IMR-90 (cell line): Measurements from ENCODE around the gene MGAT5. TPM values are rescaled to one million over a fixed set of nuclear protein-coding genes. Genes with fewer than 3 reads are reported as not detected.

Experiments
- ATAC-seq: fragments of 200-7000 bp; cut with Tn5 transposase; 2 replicates; pipeline ENCODE4 v1.9.1; 2020; ENCODE audit warnings: low read depth, mild to moderate bottlenecking, moderate library complexity
- BruUV-seq: library from RNA; stranded (reverse); fragments of 400-500 nt; replicated peaks from 2 replicates; lab custom pipeline; 2021; lab: Mats Ljungman, UMichigan
- CTCF ChIA-PET: fragments of 300-600 bp; formaldehyde crosslinking; extraction: SDS; loops from one replicate; lab custom pipeline; 2021; ENCODE audit warnings: antibody characterized with exemption; lab: Yijun Ruan, JAX
- POLR2A ChIA-PET: fragments of 300-600 bp; sonication (Branson Sonifier 250); formaldehyde crosslinking; loops from one replicate; lab custom pipeline; 2022; ENCODE audit warnings: antibody characterized with exemption; ENCODE audit not compliant: unreplicated experiment; lab: Charles Lee
- DNase-seq: peaks from one replicate; pipeline ENCODE4 v3.0.0; 2013
- H2AFZ ChIP-seq: replicated peaks from 2 replicates; pipeline ENCODE3; 2013; ENCODE audit warnings: low read length, mild to moderate bottlenecking; ENCODE audit not compliant: poor library complexity
- H2AK5ac ChIP-seq: 2 replicates; pipeline ENCODE4 v1.6.1; 2013; ENCODE audit warnings: low read depth, low read length, inconsistent platforms
- H2AK9ac ChIP-seq: replicated peaks from 2 replicates; pipeline ENCODE3; 2013; ENCODE audit warnings: mild to moderate bottlenecking, low read depth, low read length, moderate library complexity; ENCODE audit not compliant: poor library complexity
- H2BK120ac ChIP-seq: 2 replicates; pipeline ENCODE4 v1.6.1; 2013; ENCODE audit warnings: low read depth, low read length, inconsistent platforms
- H2BK15ac ChIP-seq: 3 replicates; pipeline ENCODE4 v1.6.1; 2013; ENCODE audit warnings: low read depth, low read length, inconsistent platforms
- H2BK20ac ChIP-seq: 2 replicates; pipeline ENCODE4 v1.6.1; 2013; ENCODE audit warnings: low read depth, mild to moderate bottlenecking, inconsistent platforms, low read length, moderate library complexity
- H2BK5ac ChIP-seq: 2 replicates; pipeline ENCODE4 v1.6.1; 2013; ENCODE audit warnings: mild to moderate bottlenecking, low read depth, low read length, inconsistent platforms; ENCODE audit not compliant: poor library complexity, severe bottlenecking
- H3K14ac ChIP-seq: replicated peaks from 2 replicates; pipeline ENCODE4 v1.6.1; 2013; ENCODE audit warnings: low read depth, low read length, inconsistent platforms
- H3K18ac ChIP-seq: 2 replicates; pipeline ENCODE4 v1.6.1; 2013; ENCODE audit warnings: low read depth, low read length, control low read depth
- H3K23ac ChIP-seq: 2 replicates; pipeline ENCODE4 v1.6.1; 2013; ENCODE audit warnings: low read depth, low read length, inconsistent platforms
- H3K27ac ChIP-seq: 2 replicates; pipeline ENCODE4 v1.5.1; 2013; ENCODE audit warnings: mild to moderate bottlenecking, control low read depth, low read length; ENCODE audit not compliant: insufficient read depth
- H3K27me3 ChIP-seq: 2 replicates; pipeline ENCODE4 v1.6.1; 2013; ENCODE audit warnings: low read length; ENCODE audit not compliant: control insufficient read depth, insufficient read depth
- H3K36me3 ChIP-seq: 2 replicates; pipeline ENCODE4 v1.6.1; 2013; ENCODE audit warnings: low read length, mixed read lengths; ENCODE audit not compliant: control insufficient read depth, insufficient read depth
- H3K4ac ChIP-seq: 2 replicates; pipeline ENCODE4 v1.6.1; 2013; ENCODE audit warnings: low read depth, low read length, inconsistent platforms
- H3K4me1 ChIP-seq: 2 replicates; pipeline ENCODE4 v1.6.1; 2013; ENCODE audit warnings: low read length, mixed read lengths; ENCODE audit not compliant: control insufficient read depth, insufficient read depth
- H3K4me2 ChIP-seq: 2 replicates; pipeline ENCODE4 v1.6.1; 2013; ENCODE audit warnings: low read depth, mild to moderate bottlenecking, control low read depth, low read length, moderate library complexity
- H3K4me3 ChIP-seq: 2 replicates; pipeline ENCODE4 v1.5.1; 2013; ENCODE audit warnings: low read depth, mild to moderate bottlenecking, control low read depth, low read length, moderate library complexity; ENCODE audit not compliant: insufficient read depth
- H3K56ac ChIP-seq: 2 replicates; pipeline ENCODE4 v1.6.1; 2013; ENCODE audit warnings: low read length, inconsistent platforms; ENCODE audit not compliant: insufficient read depth; ENCODE audit errors: extremely low read depth
- H3K79me1 ChIP-seq, 2 experiments: 2 replicates each; pipeline ENCODE4 v1.6.1; 2013; ENCODE audit warnings: low read length in 2 of 2, inconsistent platforms in 1 of 2, low read depth in 1 of 2
- H3K9ac ChIP-seq: 2 replicates; pipeline ENCODE4 v1.6.1; 2013; ENCODE audit warnings: low read depth, low read length, control low read depth
- H3K9me1 ChIP-seq: 2 replicates; pipeline ENCODE4 v1.6.1; 2013; ENCODE audit warnings: low read length, inconsistent platforms; ENCODE audit not compliant: insufficient read depth
- H3K9me3 ChIP-seq: 2 replicates; pipeline ENCODE4 v1.6.1; 2013; ENCODE audit warnings: low read length; ENCODE audit not compliant: control insufficient read depth, insufficient read depth
- H4K20me1 ChIP-seq: 2 replicates; pipeline ENCODE4 v1.6.1; 2013; ENCODE audit warnings: low read length, inconsistent platforms; ENCODE audit not compliant: insufficient read depth
- H4K5ac ChIP-seq: 2 replicates; pipeline ENCODE4 v1.6.1; 2013; ENCODE audit warnings: mild to moderate bottlenecking, low read depth, low read length, control low read depth
- H4K8ac ChIP-seq, 2 experiments: 2 replicates each; pipeline ENCODE4 v1.6.1; 2013; ENCODE audit warnings: low read depth in 2 of 2, low read length in 2 of 2, control low read depth in 1 of 2, inconsistent platforms in 1 of 2
- H4K91ac ChIP-seq: 2 replicates; pipeline ENCODE4 v1.6.1; 2013; ENCODE audit warnings: low read depth, low read length, inconsistent platforms; ENCODE audit not compliant: insufficient read depth
- BHLHE40 ChIP-seq: fragments of 150-350 bp; IDR thresholded peaks from 2 replicates; pipeline ENCODE4 v1.6.1; 2016; ENCODE audit warnings: mild to moderate bottlenecking, low read depth, low read length
- CEBPB ChIP-seq: IDR thresholded peaks from 2 replicates; pipeline ENCODE4 v1.6.1; 2012; ENCODE audit warnings: low read depth, low read length, improper control_type of control experiment
- CHD1 ChIP-seq: IDR thresholded peaks from 2 replicates; pipeline ENCODE4 v1.6.1; 2012; ENCODE audit warnings: low read depth, low read length, improper control_type of control experiment
- CTCF ChIP-seq: conservative IDR thresholded peaks from 2 replicates; pipeline ENCODE4 v1.5.1; 2012; ENCODE audit warnings: mild to moderate bottlenecking, low read depth, low read length, improper control_type of control experiment
- FOS ChIP-seq: fragments of 150-350 bp; IDR thresholded peaks from 2 replicates; pipeline ENCODE4 v1.6.1; 2016; ENCODE audit warnings: low read depth, low read length
- MAFK ChIP-seq: IDR thresholded peaks from 2 replicates; pipeline ENCODE4 v1.6.1; 2012; ENCODE audit warnings: low read depth, low read length, improper control_type of control experiment
- MAZ ChIP-seq: IDR thresholded peaks from 2 replicates; pipeline ENCODE4 v1.6.1; 2012; ENCODE audit warnings: low read depth, mild to moderate bottlenecking, low read length, improper control_type of control experiment, moderate library complexity, borderline replicate concordance
- MXI1 ChIP-seq: IDR thresholded peaks from 2 replicates; pipeline ENCODE4 v1.6.1; 2012; ENCODE audit warnings: low read depth, mild to moderate bottlenecking, low read length, moderate library complexity, borderline replicate concordance
- NFE2L2 ChIP-seq: fragments of 150-350 bp; IDR thresholded peaks from 2 replicates; pipeline ENCODE4 v1.6.1; 2016; ENCODE audit warnings: low read depth, mild to moderate bottlenecking, low read length
- POLR2A ChIP-seq: IDR thresholded peaks from 2 replicates; pipeline ENCODE4 v1.6.1; 2012; ENCODE audit warnings: mild to moderate bottlenecking, low read depth, low read length
- RAD21 ChIP-seq: IDR thresholded peaks from 2 replicates; pipeline ENCODE4 v1.6.1; 2012; ENCODE audit warnings: low read length, improper control_type of control experiment
- RCOR1 ChIP-seq: IDR thresholded peaks from 2 replicates; pipeline ENCODE4 v1.6.1; 2012; ENCODE audit warnings: mild to moderate bottlenecking, low read length, improper control_type of control experiment; ENCODE audit not compliant: insufficient replicate concordance
- RFX5 ChIP-seq: IDR thresholded peaks from 2 replicates; pipeline ENCODE4 v1.8.0; 2012; ENCODE audit warnings: low read depth, mild to moderate bottlenecking, low read length, moderate library complexity
- SMC3 ChIP-seq: fragments of 150-350 bp; IDR thresholded peaks from 2 replicates; pipeline ENCODE4 v1.6.1; 2016; ENCODE audit warnings: low read depth, mild to moderate bottlenecking, antibody characterized with exemption, low read length, moderate library complexity
- USF2 ChIP-seq: fragments of 150-350 bp; IDR thresholded peaks from 2 replicates; pipeline ENCODE4 v1.6.1; 2017; ENCODE audit warnings: mild to moderate bottlenecking, antibody characterized with exemption, low read length, low read depth
- WGBS, 2 experiments: methylation state at CpG; one replicate each; pipeline versions ENCODE4 v1.1.5 to v1.1.7; 2013; ENCODE audit warnings: missing lambda C conversion rate in 2 of 2; ENCODE audit not compliant: insufficient read length in 1 of 2; ENCODE audit errors: extremely low coverage in 2 of 2; 5-methylcytosine and 5-hydroxymethylcytosine counted together
- dilution Hi-C: fragments of 300-500 bp; cut with HindIII; formaldehyde crosslinking; loops from one replicate; pipeline ENCODE4 v1.14.3; 2018; ENCODE audit warnings: low sequenced_read_pairs; ENCODE audit not compliant: unreplicated experiment
- in situ Hi-C: fragments of 300-500 bp; cut with MboI; formaldehyde crosslinking; loops from 3 replicates; pipeline ENCODE4 v1.14.3; 2019; ENCODE audit warnings: low sequenced_read_pairs, inconsistent platforms, mixed read lengths
- intact Hi-C: fragments of 100-400 bp; cut with micrococcal nuclease; formaldehyde crosslinking; loops from 2 replicates; pipeline ENCODE4 v1.10.0; 2022
- polyA plus RNA-seq, 3 experiments: library from polyadenylated mRNA; depleted of rRNA; stranded (reverse); fragments of >200 nt; gene quantifications; 2 replicates each; pipeline ENCODE4 v1.2.3, GENCODE V29; 2012; ENCODE audit warnings: low replicate concordance in 1 of 3
- total RNA-seq: library from RNA; depleted of rRNA; stranded (reverse); fragments of >200 nt; gene quantifications from 2 replicates; pipeline ENCODE4 v1.2.3, GENCODE V29; 2012
- TF ChIP-seq, protein P1 (sequence below): fragments of 150-350 bp; IDR thresholded peaks from 2 replicates; pipeline ENCODE4 v1.6.1; 2016; ENCODE audit warnings: low read depth, mild to moderate bottlenecking, low read length, moderate library complexity, borderline replicate concordance

Gene MGAT5
- total and polyA plus RNA-seq, 2 of the 4 experiments (the other 2 are of a cell fraction) = 22.9 to 59.9 TPM

GRCh38 chr2:134381141-134381540, 127.3 kb downstream of the MGAT5 start:
- no peak overlapping the region for H2BK20ac ChIP-seq
- no peak overlapping the region for H3K14ac ChIP-seq
- no peak overlapping the region for H4K5ac ChIP-seq
- no peak overlapping the region for H4K91ac ChIP-seq
- no peak overlapping the region for H3K18ac ChIP-seq
- H3K4me3 ChIP-seq = no peak overlapping the region
- POLR2A ChIA-PET = no interaction called here
- dilution Hi-C loops (no loop called here), in situ Hi-C loops (no loop called here), intact Hi-C loops (no loop called here)
- H3K4me1 ChIP-seq = peaks cover 12% of the 10 kb centered on the region
- no peak overlapping the region for H2BK120ac ChIP-seq
- no peak overlapping the region for H3K56ac ChIP-seq
- no peak overlapping the region for H2BK15ac ChIP-seq
- H4K20me1 ChIP-seq = no peaks in the 10 kb centered on the region; the same call in 1 of the 2 replicates
- H3K9ac ChIP-seq = no peak overlapping the region
- BruUV-seq = no TSS peak
- H2AK9ac ChIP-seq = no peak overlapping the region
- peaks cover 9 to 18% of the 10 kb centered on the region in 2 experiments; a peak in 3 of 4 replicates for H3K79me1 ChIP-seq
- no peak overlapping the region for H2AK5ac ChIP-seq
- TF ChIP-seq BHLHE40 (no peak), RFX5 (no peak), POLR2A (no peak), CEBPB (no peak), MXI1 (no peak), NFE2L2 (no peak), RAD21 (no peak), CHD1 (no peak), SMC3 (no peak), CTCF (no peak), USF2 (no peak), RCOR1 (no peak), FOS (no peak), MAFK (no peak), MAZ (no peak)
- TF ChIP-seq, protein P1, sequence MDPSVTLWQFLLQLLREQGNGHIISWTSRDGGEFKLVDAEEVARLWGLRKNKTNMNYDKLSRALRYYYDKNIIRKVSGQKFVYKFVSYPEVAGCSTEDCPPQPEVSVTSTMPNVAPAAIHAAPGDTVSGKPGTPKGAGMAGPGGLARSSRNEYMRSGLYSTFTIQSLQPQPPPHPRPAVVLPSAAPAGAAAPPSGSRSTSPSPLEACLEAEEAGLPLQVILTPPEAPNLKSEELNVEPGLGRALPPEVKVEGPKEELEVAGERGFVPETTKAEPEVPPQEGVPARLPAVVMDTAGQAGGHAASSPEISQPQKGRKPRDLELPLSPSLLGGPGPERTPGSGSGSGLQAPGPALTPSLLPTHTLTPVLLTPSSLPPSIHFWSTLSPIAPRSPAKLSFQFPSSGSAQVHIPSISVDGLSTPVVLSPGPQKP = no peak
- H3K23ac ChIP-seq = no peak overlapping the region
- CTCF ChIA-PET = interaction anchor here (1.0 to 1.3 kb wide), 2 partner anchors 30 to 70 kb away, joined by 3 to 7 read pairs; no protein-coding TSS in a partner anchor
- no peak overlapping the region for H2AFZ ChIP-seq
- H3K36me3 ChIP-seq = peaks cover 16% of the 10 kb centered on the region; the same call in 1 of the 2 replicates
- no peak for ATAC-seq
- H3K9me3 ChIP-seq = no peaks in the 10 kb centered on the region
- H3K4ac ChIP-seq = no peak overlapping the region
- H3K4me2 ChIP-seq = no peak overlapping the region
- no peak overlapping the region for H4K8ac ChIP-seq
- peaks cover 16% of the 10 kb centered on the region for H3K9me1 ChIP-seq
- no peak for DNase-seq
- no CpG with 5 or more reads among the region's 1 CpG for WGBS, 2 experiments
- no peak overlapping the region for H3K27ac ChIP-seq
- H3K27me3 ChIP-seq = no peaks in the 10 kb centered on the region
- no peak overlapping the region for H2BK5ac ChIP-seq
